ENCODE results near the gene PSAP. TPM values are rescaled to one million over a fixed set of nuclear protein-coding genes. Genes with fewer than 3 reads are reported as not detected.

The PSAP gene
- total and polyA plus RNA-seq, 4 donors = 255 to 671 (median 472) TPM

GRCh38 chr10:71824333-71824732, 26.7 kb downstream of the PSAP start (continued):
- TF ChIP-seq REST (IDR thresholded peaks at IDR 0.05) = no peak
- no peak for TF ChIP-seq HNF4G (IDR thresholded peaks at IDR 0.05)
- TF ChIP-seq JUND (IDR thresholded peaks at IDR 0.05) = no peak
- no peak for TF ChIP-seq EGR1 (IDR thresholded peaks at IDR 0.05; ENCODE audit: low read depth in 2 of 2)
- TF ChIP-seq, protein P1, sequence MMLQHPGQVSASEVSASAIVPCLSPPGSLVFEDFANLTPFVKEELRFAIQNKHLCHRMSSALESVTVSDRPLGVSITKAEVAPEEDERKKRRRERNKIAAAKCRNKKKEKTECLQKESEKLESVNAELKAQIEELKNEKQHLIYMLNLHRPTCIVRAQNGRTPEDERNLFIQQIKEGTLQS (IDR thresholded peaks at IDR 0.05) = no peak
- TF ChIP-seq, protein P2, sequence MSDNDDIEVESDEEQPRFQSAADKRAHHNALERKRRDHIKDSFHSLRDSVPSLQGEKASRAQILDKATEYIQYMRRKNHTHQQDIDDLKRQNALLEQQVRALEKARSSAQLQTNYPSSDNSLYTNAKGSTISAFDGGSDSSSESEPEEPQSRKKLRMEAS (IDR thresholded peaks at IDR 0.05) = no peak
- no peak for TF ChIP-seq FOXA2 (IDR thresholded peaks at IDR 0.05)
- TF ChIP-seq RAD21 (IDR thresholded peaks at IDR 0.05) = no peak

- 87% methylated on average over 4 of the region's 4 CpGs for WGBS
- no peaks in the 10 kb centered on the region for H3K27me3 ChIP-seq (ENCODE audit: control insufficient read depth in 4 of 4, insufficient read depth in 4 of 4, low read length in 3 of 4)
- no peak for DNase-seq (ENCODE audit: low spot score)
- no peak overlapping the region for H3K9ac ChIP-seq (ENCODE audit: low read depth in 1 of 2, low read length in 2 of 2)
- TF ChIP-seq RAD21 (IDR thresholded peaks at IDR 0.05) (no peak), RXRA (IDR thresholded peaks at IDR 0.05) (no peak), TAF1 (conservative IDR thresholded peaks at IDR 0.05) (no peak), GABPA (IDR thresholded peaks at IDR 0.05 in 1 of 2, conservative IDR thresholded peaks at IDR 0.05 in 1 of 2) (no peak), SP1 (IDR thresholded peaks at IDR 0.05) (no peak), FOXA2 (IDR thresholded peaks at IDR 0.05) (no peak), NR2F2 (IDR thresholded peaks at IDR 0.05) (no peak), HNF4A (conservative IDR thresholded peaks at IDR 0.05) (no peak), ZBTB33 (IDR thresholded peaks at IDR 0.05) (no peak), HNF4G (IDR thresholded peaks at IDR 0.05) (no peak), REST (IDR thresholded peaks at IDR 0.05) (no peak), JUND (IDR thresholded peaks at IDR 0.05) (no peak)
- TF ChIP-seq, protein P3, sequence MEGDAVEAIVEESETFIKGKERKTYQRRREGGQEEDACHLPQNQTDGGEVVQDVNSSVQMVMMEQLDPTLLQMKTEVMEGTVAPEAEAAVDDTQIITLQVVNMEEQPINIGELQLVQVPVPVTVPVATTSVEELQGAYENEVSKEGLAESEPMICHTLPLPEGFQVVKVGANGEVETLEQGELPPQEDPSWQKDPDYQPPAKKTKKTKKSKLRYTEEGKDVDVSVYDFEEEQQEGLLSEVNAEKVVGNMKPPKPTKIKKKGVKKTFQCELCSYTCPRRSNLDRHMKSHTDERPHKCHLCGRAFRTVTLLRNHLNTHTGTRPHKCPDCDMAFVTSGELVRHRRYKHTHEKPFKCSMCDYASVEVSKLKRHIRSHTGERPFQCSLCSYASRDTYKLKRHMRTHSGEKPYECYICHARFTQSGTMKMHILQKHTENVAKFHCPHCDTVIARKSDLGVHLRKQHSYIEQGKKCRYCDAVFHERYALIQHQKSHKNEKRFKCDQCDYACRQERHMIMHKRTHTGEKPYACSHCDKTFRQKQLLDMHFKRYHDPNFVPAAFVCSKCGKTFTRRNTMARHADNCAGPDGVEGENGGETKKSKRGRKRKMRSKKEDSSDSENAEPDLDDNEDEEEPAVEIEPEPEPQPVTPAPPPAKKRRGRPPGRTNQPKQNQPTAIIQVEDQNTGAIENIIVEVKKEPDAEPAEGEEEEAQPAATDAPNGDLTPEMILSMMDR (IDR thresholded peaks at IDR 0.05; ENCODE audit: low read depth, low read length, missing input control) = no peak
- TF ChIP-seq, protein P1 (IDR thresholded peaks at IDR 0.05) = no peak
- TF ChIP-seq, protein P2 (IDR thresholded peaks at IDR 0.05) = no peak
- no peak overlapping the region for H3K4me3 ChIP-seq (ENCODE audit: low read depth in 1 of 3, low read length in 3 of 3)
- no peaks in the 10 kb centered on the region for H3K4me1 ChIP-seq (ENCODE audit: control insufficient read depth in 4 of 4, insufficient read depth in 4 of 4, low read length in 3 of 4)
- H3K9me3 ChIP-seq (ENCODE audit: control insufficient read depth in 4 of 4, low read length in 3 of 4) = no peaks in the 10 kb centered on the region
- H3K27ac ChIP-seq (ENCODE audit: low read depth in 1 of 2, low read length in 2 of 2) = no peak overlapping the region
- H3K36me3 ChIP-seq (ENCODE audit: control insufficient read depth in 4 of 4, insufficient read depth in 3 of 4, low read depth in 1 of 4, low read length in 3 of 4) = peaks cover 29 to 87% (median 84%) of the 10 kb centered on the region in 4 donors
These were observed 27.7 kb downstream of the PSAP start for GRCh38 chr10:71823356-71823755.

Measured in liver (tissue), 9 donors.